ENCODE data around the gene ERGIC2. TPM values are rescaled to one million over a fixed set of nuclear protein-coding genes. Genes with fewer than 3 reads are reported as not detected.

The ERGIC2 gene
- total RNA-seq = 100 to 1,000 TPM in 1 of 2 experiments, 10 to 100 TPM in 1; 91.8 to 101 TPM

- ATAC-seq (peak; percentile 95), DNase-seq (peak; percentile 95)
- intact Hi-C loops (cut with micrococcal nuclease) = no loop called here
- H3K9me3 Mint-ChIP-seq = no peaks in the 10 kb centered on the region
- no peaks in the 10 kb centered on the region for H3K27me3 Mint-ChIP-seq
- H3K27ac Mint-ChIP-seq = peak within 1 kb of the TSS; percentile 95
- ChIA-PET CTCF (interaction anchor here (1.5 kb wide), 1 partner anchor 1426 kb away, joined by 3 read pairs; no protein-coding TSS in a partner anchor), POLR2A (interaction anchor here (0.6 to 1.4 kb wide), 5 partner anchors 14 to 1944 kb away, joined by 3 to 6 read pairs (median 4); partner anchors contain the start of gene IPO8)
- no peak for TF ChIP-seq CTCF (IDR thresholded peaks at IDR 0.05)
- H3K4me3 Mint-ChIP-seq = peak within 1 kb of the TSS; percentile 90
- peaks cover 23% of the 10 kb centered on the region for H3K36me3 Mint-ChIP-seq (ENCODE audit: low read depth)
- H3K4me1 Mint-ChIP-seq (ENCODE audit: low read depth) = peaks cover 39% of the 10 kb centered on the region
Observed at GRCh38 chr12:29380536-29381523, at the start of gene ERGIC2. Gene ERGIC2, minus strand, starts transcription at chr12:29381172. Its CDS starts 9,539 bp downstream, at chr12:29371633.

- intact Hi-C loops (cut with micrococcal nuclease) = no loop called here
- DNase-seq (no peak), ATAC-seq (no peak)
- Mint-ChIP-seq H3K27ac (no peak overlapping the region), H3K4me1 (ENCODE audit: low read depth) (peaks cover 5% of the 10 kb centered on the region), H3K9me3 (no peaks in the 10 kb centered on the region), H3K36me3 (ENCODE audit: low read depth) (no peaks in the 10 kb centered on the region), H3K27me3 (peaks cover 10% of the 10 kb centered on the region), H3K4me3 (no peak overlapping the region)
- ChIA-PET POLR2A (no interaction called here), CTCF (no interaction called here)
- TF ChIP-seq CTCF (IDR thresholded peaks at IDR 0.05) = no peak
Observed at GRCh38 chr12:29430716-29431044, 49.7 kb upstream of the ERGIC2 start.

- Mint-ChIP-seq H3K4me1 (ENCODE audit: low read depth) (peaks cover 5% of the 10 kb centered on the region), H3K4me3 (no peak overlapping the region), H3K27me3 (peaks cover 10% of the 10 kb centered on the region), H3K9me3 (no peaks in the 10 kb centered on the region), H3K27ac (no peak overlapping the region), H3K36me3 (ENCODE audit: low read depth) (no peaks in the 10 kb centered on the region)
- no peak for DNase-seq
- intact Hi-C loops (cut with micrococcal nuclease) = no loop called here
- TF ChIP-seq CTCF (IDR thresholded peaks at IDR 0.05) = no peak
- POLR2A ChIA-PET = no interaction called here
- CTCF ChIA-PET = no interaction called here
- no peak for ATAC-seq
Observed at GRCh38 chr12:29429999-29430715, 49.2 kb upstream of the ERGIC2 start.

- Mint-ChIP-seq H3K36me3 (ENCODE audit: low read depth) (no peaks in the 10 kb centered on the region), H3K27me3 (peaks cover 11% of the 10 kb centered on the region), H3K4me3 (no peak overlapping the region), H3K4me1 (ENCODE audit: low read depth) (peaks cover 5% of the 10 kb centered on the region), H3K27ac (peak overlapping the region; percentile 11), H3K9me3 (no peaks in the 10 kb centered on the region)
- peak; percentile 4 for DNase-seq
- ChIA-PET CTCF (interaction anchor here (0.9 to 1.2 kb wide), 2 partner anchors 19 to 117 kb away, joined by 3 to 4 read pairs; no protein-coding TSS in a partner anchor), POLR2A (interaction anchor here (1.5 kb wide), 1 partner anchor 47 kb away, joined by 6 read pairs; the partner anchor contains the start of gene ERGIC2)
- TF ChIP-seq CTCF (IDR thresholded peaks at IDR 0.05) = no peak
- ATAC-seq = peak; percentile 72
- intact Hi-C loops (cut with micrococcal nuclease) = no loop called here
Observed at GRCh38 chr12:29428633-29429032, 47.7 kb upstream of the ERGIC2 start.
